H1 (cell line): ENCODE results near the gene TMEM237. TPM values are rescaled to one million over a fixed set of nuclear protein-coding genes. Genes with fewer than 3 reads are reported as not detected.

ENCODE experiments used
- CHD7 ChIP-seq: fragments of 300-600 bp; sonication (generic); IDR thresholded peaks from 2 replicates; pipeline ENCODE4 v1.7.1; 2012; ENCODE audit warnings: low read length, moderate library complexity, mild to moderate bottlenecking, inconsistent platforms; ENCODE audit not compliant: insufficient replicate concordance
- NANOG ChIP-seq: IDR thresholded peaks from 2 replicates; pipeline ENCODE4 v1.6.1; 2011; ENCODE audit warnings: low read length, low read depth, mild to moderate bottlenecking, inconsistent platforms; ENCODE audit not compliant: insufficient read depth, poor library complexity, severe bottlenecking
- RNF2 ChIP-seq: fragments of 200-900, 300-1000 bp; sonication (generic); IDR thresholded peaks from 2 replicates; pipeline ENCODE4 v1.7.1; 2016; ENCODE audit warnings: borderline replicate concordance, low read depth, mild to moderate bottlenecking, antibody characterized with exemption, low read length; ENCODE audit not compliant: poor library complexity, severe bottlenecking; ENCODE audit errors: missing control alignments
- USF2 ChIP-seq: IDR thresholded peaks from 2 replicates; pipeline ENCODE4 v1.6.1; 2011; ENCODE audit warnings: low read length, improper control_type of control experiment
- polyA plus RNA-seq, 7 experiments: library from polyadenylated mRNA; depleted of rRNA in 3 of 7; stranded (reverse) in 5 of 7; unstranded in 2 of 7; fragments of >200 nt in 5 of 7; fragments of 200-250 nt in 2 of 7; gene quantifications; 1 replicate in 5 of 7; 2 replicates in 1 of 7; 4 replicates in 1 of 7; pipeline versions ENCODE4 v1.2.1 to v1.2.3, GENCODE V29; 2011 to 2013; ENCODE audit warnings: missing spikeins in 2 of 7, mixed read lengths in 2 of 7
- total RNA-seq: library from RNA; stranded (reverse); fragmentation: NEBNext Ultra II Directional; extraction: Animal tissue kit (Norgen Biotek cat#: 25700); gene quantifications from 2 replicates; pipeline ENCODE4 v1.2.1, GENCODE V29; 2021

The TMEM237 gene
- total and polyA plus RNA-seq, 2 of the 8 experiments (the other 6 are each of a cell fraction or from before 2014, with no cell fraction given): 26.1 to 41.0 TPM

GRCh38 chr2:201628545-201628944 lies 14.8 kb downstream of the TMEM237 start (continued):
- no peak for TF ChIP-seq CHD7
- TF ChIP-seq NANOG: no peak
- no peak for TF ChIP-seq USF2
- no peak for TF ChIP-seq RNF2
